ENCODE results near the gene LAMP2.
A peak's percentile ranks its signal among the peaks of the same experiment; 100 is the strongest.
"Not testable (repeated sequence)": the region's sequence is repeated elsewhere in the genome, so short reads cannot be mapped to it uniquely, and the experiment has no call there.

LAMP2 gene

DNA sequence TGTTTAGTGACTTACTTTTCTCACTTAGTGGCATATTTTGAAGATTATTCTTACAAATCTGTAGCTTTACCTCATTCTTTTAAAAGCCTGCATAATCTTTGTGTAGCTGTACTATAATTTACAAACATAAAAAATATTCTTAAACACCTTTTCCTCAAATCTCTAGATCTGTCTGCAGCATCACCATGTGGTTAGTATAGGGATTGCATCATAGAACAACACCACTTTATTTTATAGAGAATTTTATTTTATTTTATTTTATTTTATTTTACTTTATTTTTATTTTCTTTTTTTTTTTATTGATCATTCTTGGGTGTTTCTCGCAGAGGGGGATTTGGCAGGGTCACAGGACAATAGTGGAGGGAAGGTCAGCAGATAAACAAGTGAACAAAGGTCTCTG is 6.4 kb upstream of the LAMP2 start:
- TF ChIP-seq, protein P1, sequence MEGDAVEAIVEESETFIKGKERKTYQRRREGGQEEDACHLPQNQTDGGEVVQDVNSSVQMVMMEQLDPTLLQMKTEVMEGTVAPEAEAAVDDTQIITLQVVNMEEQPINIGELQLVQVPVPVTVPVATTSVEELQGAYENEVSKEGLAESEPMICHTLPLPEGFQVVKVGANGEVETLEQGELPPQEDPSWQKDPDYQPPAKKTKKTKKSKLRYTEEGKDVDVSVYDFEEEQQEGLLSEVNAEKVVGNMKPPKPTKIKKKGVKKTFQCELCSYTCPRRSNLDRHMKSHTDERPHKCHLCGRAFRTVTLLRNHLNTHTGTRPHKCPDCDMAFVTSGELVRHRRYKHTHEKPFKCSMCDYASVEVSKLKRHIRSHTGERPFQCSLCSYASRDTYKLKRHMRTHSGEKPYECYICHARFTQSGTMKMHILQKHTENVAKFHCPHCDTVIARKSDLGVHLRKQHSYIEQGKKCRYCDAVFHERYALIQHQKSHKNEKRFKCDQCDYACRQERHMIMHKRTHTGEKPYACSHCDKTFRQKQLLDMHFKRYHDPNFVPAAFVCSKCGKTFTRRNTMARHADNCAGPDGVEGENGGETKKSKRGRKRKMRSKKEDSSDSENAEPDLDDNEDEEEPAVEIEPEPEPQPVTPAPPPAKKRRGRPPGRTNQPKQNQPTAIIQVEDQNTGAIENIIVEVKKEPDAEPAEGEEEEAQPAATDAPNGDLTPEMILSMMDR (IDR thresholded peaks at IDR 0.05; ENCODE audit: low read depth, low read length, missing control alignments): peak; percentile 22
- in situ Hi-C loops (cut with HindIII; ENCODE audit: low sequenced_read_pairs); H3K4me3 ChIP-seq (ENCODE audit: low read depth, low read length); DNase-seq (ENCODE audit: low read depth): not testable (repeated sequence)

DNA sequence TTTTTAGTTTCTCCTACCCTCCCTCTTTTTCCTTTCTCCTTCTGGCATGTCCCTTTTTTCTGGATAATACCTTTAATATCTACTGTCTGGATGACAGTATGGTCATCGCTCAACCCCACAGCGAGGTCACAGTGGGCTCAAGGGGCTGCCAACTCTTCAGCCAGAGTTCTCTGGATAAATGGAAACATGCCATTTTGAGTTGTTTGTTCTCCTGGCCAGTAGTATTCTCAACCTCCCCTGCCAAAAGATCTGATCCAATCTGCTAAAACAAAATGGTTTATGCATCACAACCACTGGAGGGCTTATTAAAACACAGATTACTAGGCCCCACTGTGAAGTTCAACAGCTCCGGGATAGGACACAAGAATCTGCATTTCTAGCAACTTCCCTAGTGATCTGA is 5.0 kb upstream of the LAMP2 start:
- H3K4me3 ChIP-seq (ENCODE audit: low read depth, low read length): no peak overlapping the region
- in situ Hi-C loops (cut with HindIII; ENCODE audit: low sequenced_read_pairs): no loop called here
- DNase-seq (ENCODE audit: low read depth): no peak
- TF ChIP-seq, protein P1 (IDR thresholded peaks at IDR 0.05; ENCODE audit: low read depth, low read length, missing control alignments): no peak

DNA sequence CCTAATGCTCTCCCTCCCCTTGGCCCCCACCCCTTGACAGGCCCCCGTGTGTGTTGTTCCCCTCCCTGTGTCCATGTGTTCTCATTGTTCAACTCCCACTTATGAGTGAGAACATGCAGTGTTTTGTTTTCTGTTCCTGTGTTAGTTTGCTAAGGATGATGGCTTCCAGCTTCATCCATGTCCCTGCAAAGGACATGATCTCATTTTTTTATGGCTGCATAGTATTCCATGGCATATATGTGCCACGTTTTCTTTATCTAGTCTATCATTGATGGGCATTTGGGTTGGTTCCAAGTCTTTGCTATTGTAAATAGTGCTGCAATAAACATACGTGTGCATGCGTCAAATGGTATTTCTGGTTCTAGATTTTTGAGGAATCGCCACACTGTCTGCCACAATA is 561 bp upstream of the LAMP2 start:
- H3K4me3 ChIP-seq (ENCODE audit: low read depth, low read length); in situ Hi-C loops (cut with HindIII; ENCODE audit: low sequenced_read_pairs): not testable (repeated sequence)

DNA sequence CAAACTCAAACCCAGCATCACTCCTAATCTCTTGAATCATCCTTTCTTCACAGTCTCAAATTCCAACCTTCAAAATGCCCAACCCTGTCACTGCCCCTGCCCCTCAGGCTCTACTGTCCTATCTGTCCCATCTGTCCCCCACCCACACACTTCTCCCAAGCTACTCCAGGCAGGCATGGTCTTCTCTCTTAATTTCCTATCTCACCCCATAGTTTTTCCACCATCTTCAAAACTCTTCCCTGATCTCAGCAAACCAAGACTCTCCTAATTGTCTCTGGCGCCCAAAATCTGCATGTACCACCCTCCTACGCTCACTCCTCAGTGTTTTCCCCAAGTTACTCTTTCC is 644 bp downstream of the LAMP2 start:
- in situ Hi-C loops (cut with HindIII; ENCODE audit: low sequenced_read_pairs): no loop called here
- no peak for DNase-seq (ENCODE audit: low read depth)
- TF ChIP-seq, protein P1 (IDR thresholded peaks at IDR 0.05; ENCODE audit: low read depth, low read length, missing control alignments): no peak
- H3K4me3 ChIP-seq (ENCODE audit: low read depth, low read length): peak overlapping the region; percentile 59

More for the DNA sequence above, 561 bp upstream of the LAMP2 start:
- not testable (repeated sequence) for DNase-seq (ENCODE audit: low read depth)

DNA sequence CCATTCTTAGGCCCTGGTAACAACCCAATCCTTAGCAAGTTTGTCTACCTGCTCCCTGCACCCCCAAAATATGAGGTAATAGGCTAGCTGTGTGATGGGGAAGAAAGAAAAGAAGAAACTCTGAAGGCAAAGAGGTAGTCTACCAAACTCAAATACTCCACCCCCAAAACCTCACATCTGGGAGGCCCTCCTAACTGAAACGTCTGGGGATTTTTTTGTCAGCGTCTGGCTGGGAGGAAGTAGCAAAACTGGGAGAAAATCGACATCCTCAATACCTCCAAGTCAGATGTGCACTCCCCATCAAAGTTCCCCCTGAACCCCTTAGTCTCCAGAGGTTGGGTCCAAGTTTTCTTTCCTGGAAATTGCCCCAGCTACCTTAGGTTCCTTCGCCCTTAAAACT is 1.0 kb downstream of the LAMP2 start:
- H3K4me3 ChIP-seq (ENCODE audit: low read depth, low read length): peak overlapping the region; percentile 59
- no peak for DNase-seq (ENCODE audit: low read depth)
- in situ Hi-C loops (cut with HindIII; ENCODE audit: low sequenced_read_pairs): no loop called here
- TF ChIP-seq, protein P1 (IDR thresholded peaks at IDR 0.05; ENCODE audit: low read depth, low read length, missing control alignments): no peak

DNA sequence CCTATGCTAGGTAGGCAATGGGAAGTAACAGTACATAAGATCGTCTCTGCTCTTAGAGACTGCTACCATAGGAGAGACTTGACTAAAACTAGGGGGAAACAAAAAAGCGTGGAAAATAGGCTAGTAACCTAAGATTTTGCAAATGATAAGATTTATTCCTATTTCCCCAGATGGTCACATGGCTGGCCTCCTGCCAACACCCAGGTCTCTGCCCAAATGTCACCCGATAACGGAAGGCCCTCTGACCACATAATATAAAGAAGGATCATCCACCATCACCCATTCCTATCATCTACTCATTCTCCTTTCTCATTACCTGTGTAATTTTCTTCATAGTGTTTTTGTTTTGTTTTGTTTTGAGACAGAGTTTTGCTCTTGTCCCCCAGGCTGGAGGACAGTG is 4.7 kb downstream of the LAMP2 start:
- in situ Hi-C loops (cut with HindIII; ENCODE audit: low sequenced_read_pairs): no loop called here
- TF ChIP-seq, protein P1 (IDR thresholded peaks at IDR 0.05; ENCODE audit: low read depth, low read length, missing control alignments): no peak
- DNase-seq (ENCODE audit: low read depth): no peak
- no peak overlapping the region for H3K4me3 ChIP-seq (ENCODE audit: low read depth, low read length)

DNA sequence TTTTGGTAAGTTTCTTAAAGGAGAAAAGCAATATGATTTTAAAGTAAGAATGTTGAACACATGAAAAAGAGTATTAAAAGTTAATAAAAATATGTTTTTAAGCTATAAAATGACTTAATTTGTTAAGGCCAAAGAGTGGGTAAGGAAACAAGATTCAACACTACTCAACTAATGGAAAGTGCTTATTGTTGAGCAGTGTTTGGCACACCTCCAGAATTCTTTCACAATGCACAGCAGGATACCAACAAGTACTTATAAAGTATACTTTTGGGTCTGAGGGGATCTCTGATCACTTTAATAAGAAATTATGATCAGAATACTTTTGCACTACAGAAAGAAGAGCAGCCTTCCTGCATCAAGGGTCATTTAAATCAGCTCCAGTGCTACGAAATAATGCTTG is 5.9 kb downstream of the LAMP2 start:
- no peak overlapping the region for H3K4me3 ChIP-seq (ENCODE audit: low read depth, low read length)
- in situ Hi-C loops (cut with HindIII; ENCODE audit: low sequenced_read_pairs): no loop called here
- TF ChIP-seq, protein P1 (IDR thresholded peaks at IDR 0.05; ENCODE audit: low read depth, low read length, missing control alignments): no peak
- peak; percentile 39 for DNase-seq (ENCODE audit: low read depth)

Measured in astrocyte of the cerebellum (primary cell).